ENCODE results near the gene SERPINB5. TPM values are rescaled to one million over a fixed set of nuclear protein-coding genes. Genes with fewer than 3 reads are reported as not detected.

SERPINB5 gene
- total RNA-seq, 1 experiment from 2014 or later: 0.11 TPM

DNA sequence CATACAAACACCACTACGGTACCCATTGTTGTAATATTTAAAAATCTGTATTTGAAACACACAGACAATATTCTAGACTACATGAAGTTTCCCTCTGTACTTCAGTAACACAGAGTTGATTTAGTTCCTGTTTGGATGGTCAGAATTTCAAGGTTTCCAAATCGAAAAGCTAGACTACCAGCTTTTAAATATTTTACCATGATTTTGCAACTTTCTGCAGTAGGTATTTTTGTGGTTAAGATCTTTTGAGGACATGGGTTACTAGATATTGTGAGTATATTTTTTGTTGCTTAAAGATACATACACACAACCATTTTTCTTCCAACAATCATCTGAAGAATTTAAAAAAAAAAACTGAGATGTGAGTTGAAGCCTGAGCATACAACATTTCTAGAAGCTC is 10.9 kb downstream of the SERPINB5 start:
- Histone ChIP-seq H3K4me1 (ENCODE audit: insufficient read depth, low read length, poor library complexity, severe bottlenecking) (no peaks in the 10 kb centered on the region), H3K36me3 (ENCODE audit: insufficient read depth, low read length, poor library complexity, severe bottlenecking) (no peaks in the 10 kb centered on the region), H3K27ac (ENCODE audit: low read depth, low read length, poor library complexity, severe bottlenecking) (no peak overlapping the region), H3K4me3 (ENCODE audit: low read depth, low read length, poor library complexity, severe bottlenecking) (no peak overlapping the region), H3K9me3 (ENCODE audit: low read depth, low read length, poor library complexity, severe bottlenecking) (no peaks in the 10 kb centered on the region), H3K27me3 (replicated peaks; ENCODE audit: insufficient read depth, low read depth, low read length, poor library complexity) (no peaks in the 10 kb centered on the region)
- intact Hi-C loops (cut with micrococcal nuclease; ENCODE audit: unreplicated experiment): no loop called here
- POLR2A ChIA-PET (ENCODE audit: low non-redundant PET): no interaction called here
- CTCF ChIA-PET: interaction anchor here (0.8 kb wide), 1 partner anchor 18 kb away, joined by 6 read pairs; no protein-coding TSS in a partner anchor
- BruUV-seq (replicated peaks): no TSS peak
- TF ChIP-seq EZH2 (IDR thresholded peaks at IDR 0.05; ENCODE audit: borderline replicate concordance, low read depth, low read length, poor library complexity, severe bottlenecking): no peak
- TF ChIP-seq, protein P1, sequence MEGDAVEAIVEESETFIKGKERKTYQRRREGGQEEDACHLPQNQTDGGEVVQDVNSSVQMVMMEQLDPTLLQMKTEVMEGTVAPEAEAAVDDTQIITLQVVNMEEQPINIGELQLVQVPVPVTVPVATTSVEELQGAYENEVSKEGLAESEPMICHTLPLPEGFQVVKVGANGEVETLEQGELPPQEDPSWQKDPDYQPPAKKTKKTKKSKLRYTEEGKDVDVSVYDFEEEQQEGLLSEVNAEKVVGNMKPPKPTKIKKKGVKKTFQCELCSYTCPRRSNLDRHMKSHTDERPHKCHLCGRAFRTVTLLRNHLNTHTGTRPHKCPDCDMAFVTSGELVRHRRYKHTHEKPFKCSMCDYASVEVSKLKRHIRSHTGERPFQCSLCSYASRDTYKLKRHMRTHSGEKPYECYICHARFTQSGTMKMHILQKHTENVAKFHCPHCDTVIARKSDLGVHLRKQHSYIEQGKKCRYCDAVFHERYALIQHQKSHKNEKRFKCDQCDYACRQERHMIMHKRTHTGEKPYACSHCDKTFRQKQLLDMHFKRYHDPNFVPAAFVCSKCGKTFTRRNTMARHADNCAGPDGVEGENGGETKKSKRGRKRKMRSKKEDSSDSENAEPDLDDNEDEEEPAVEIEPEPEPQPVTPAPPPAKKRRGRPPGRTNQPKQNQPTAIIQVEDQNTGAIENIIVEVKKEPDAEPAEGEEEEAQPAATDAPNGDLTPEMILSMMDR (conservative IDR thresholded peaks at IDR 0.05; ENCODE audit: low read depth, low read length): no peak
- no peak for DNase-seq (ENCODE audit: low spot score)

DNA sequence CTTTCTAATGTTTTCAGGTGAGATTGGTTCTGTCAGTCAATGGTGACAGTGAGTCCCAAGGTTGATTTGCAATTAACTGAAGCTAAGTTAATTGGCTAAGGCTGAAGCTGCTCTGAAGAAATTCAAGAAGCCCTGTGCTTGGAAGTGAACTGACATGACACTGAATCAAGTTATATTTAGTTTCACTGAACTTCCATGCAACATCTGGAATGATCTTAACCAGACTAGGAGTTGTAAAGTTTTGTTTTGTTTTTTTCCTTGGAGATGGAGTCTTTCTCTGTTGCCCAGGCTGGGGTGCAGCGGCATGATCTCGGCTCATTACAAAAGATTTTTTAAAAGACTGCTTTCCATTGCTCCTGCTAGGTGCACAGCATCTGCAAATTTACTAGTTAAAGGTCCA is 11.4 kb downstream of the SERPINB5 start:
- no peak for DNase-seq (ENCODE audit: low spot score)
- Histone ChIP-seq H3K27me3 (replicated peaks; ENCODE audit: insufficient read depth, low read depth, low read length, poor library complexity) (no peaks in the 10 kb centered on the region), H3K4me3 (ENCODE audit: low read depth, low read length, poor library complexity, severe bottlenecking) (no peak overlapping the region), H3K9me3 (ENCODE audit: low read depth, low read length, poor library complexity, severe bottlenecking) (no peaks in the 10 kb centered on the region), H3K4me1 (ENCODE audit: insufficient read depth, low read length, poor library complexity, severe bottlenecking) (no peaks in the 10 kb centered on the region), H3K27ac (ENCODE audit: low read depth, low read length, poor library complexity, severe bottlenecking) (no peak overlapping the region), H3K36me3 (ENCODE audit: insufficient read depth, low read length, poor library complexity, severe bottlenecking) (no peaks in the 10 kb centered on the region)
- ChIA-PET CTCF (interaction anchor here (0.8 kb wide), 1 partner anchor 18 kb away, joined by 6 read pairs; no protein-coding TSS in a partner anchor), POLR2A (ENCODE audit: low non-redundant PET) (no interaction called here)
- TF ChIP-seq EZH2 (IDR thresholded peaks at IDR 0.05; ENCODE audit: borderline replicate concordance, low read depth, low read length, poor library complexity, severe bottlenecking): no peak
- TF ChIP-seq, protein P1 (conservative IDR thresholded peaks at IDR 0.05; ENCODE audit: low read depth, low read length): no peak
- BruUV-seq (replicated peaks): no TSS peak
- intact Hi-C loops (cut with micrococcal nuclease; ENCODE audit: unreplicated experiment): no loop called here

DNA sequence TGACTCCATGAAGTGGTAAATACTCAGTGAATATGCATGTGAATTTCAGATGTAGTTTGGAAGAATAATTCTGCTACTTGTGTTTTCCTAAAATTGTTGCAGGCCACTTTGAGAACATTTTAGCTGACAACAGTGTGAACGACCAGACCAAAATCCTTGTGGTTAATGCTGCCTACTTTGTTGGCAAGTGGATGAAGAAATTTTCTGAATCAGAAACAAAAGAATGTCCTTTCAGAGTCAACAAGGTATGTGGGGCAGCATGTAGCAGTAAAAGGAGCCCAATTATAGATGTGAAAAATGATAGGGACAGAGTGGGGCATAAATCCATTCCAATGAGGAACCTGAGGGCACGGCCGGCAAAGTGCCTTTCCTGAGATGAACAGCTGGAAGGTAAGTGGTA is 16.1 kb downstream of the SERPINB5 start:
- no peaks in the 10 kb centered on the region for H3K36me3 ChIP-seq (ENCODE audit: insufficient read depth, low read length, poor library complexity, severe bottlenecking)
- intact Hi-C loops (cut with micrococcal nuclease; ENCODE audit: unreplicated experiment): no loop called here
- H3K4me3 ChIP-seq (ENCODE audit: low read depth, low read length, poor library complexity, severe bottlenecking): no peak overlapping the region
- no TSS peak for BruUV-seq (replicated peaks)
- ChIA-PET CTCF (no interaction called here), POLR2A (ENCODE audit: low non-redundant PET) (no interaction called here)
- no peaks in the 10 kb centered on the region for H3K27me3 ChIP-seq (replicated peaks; ENCODE audit: insufficient read depth, low read depth, low read length, poor library complexity)
- DNase-seq (ENCODE audit: low spot score): no peak
- H3K9me3 ChIP-seq (ENCODE audit: low read depth, low read length, poor library complexity, severe bottlenecking): no peaks in the 10 kb centered on the region
- no peaks in the 10 kb centered on the region for H3K4me1 ChIP-seq (ENCODE audit: insufficient read depth, low read length, poor library complexity, severe bottlenecking)
- no peak for TF ChIP-seq EZH2 (IDR thresholded peaks at IDR 0.05; ENCODE audit: borderline replicate concordance, low read depth, low read length, poor library complexity, severe bottlenecking)
- TF ChIP-seq, protein P1 (conservative IDR thresholded peaks at IDR 0.05; ENCODE audit: low read depth, low read length): no peak
- no peak overlapping the region for H3K27ac ChIP-seq (ENCODE audit: low read depth, low read length, poor library complexity, severe bottlenecking)
